Left lung (tissue), 10 donors: ENCODE measurements around the gene SLC25A3. TPM values are rescaled to one million over a fixed set of nuclear protein-coding genes. Genes with fewer than 3 reads are reported as not detected.
"Not testable (repeated sequence)": the region's sequence is repeated elsewhere in the genome, so short reads cannot be mapped to it uniquely, and the experiment has no call there.

ENCODE experiments used
- ATAC-seq: fragments of 200-7000 bp; cut with Tn5 transposase; one replicate; pipeline ENCODE4 v1.9.1; 2020; ENCODE audit warnings: moderate library complexity
- DNase-seq, 4 donors: peaks; one replicate each; pipeline ENCODE4 v3.0.0-alpha.2; 2013 to 2020
- H3K27ac ChIP-seq, 2 donors: fragments of 200-600 bp; sonication (generic) in 1 of 2; one replicate each; pipeline versions ENCODE4 v1.5.0 to v1.8.0; 2020 to 2021
- H3K27me3 ChIP-seq, 2 donors: fragments of 200-600 bp; sonication (generic) in 1 of 2; one replicate each; pipeline versions ENCODE4 v1.5.0 to v1.8.0; 2020 to 2021
- H3K36me3 ChIP-seq, 2 donors: fragments of 200-600 bp; sonication (generic) in 1 of 2; one replicate each; pipeline versions ENCODE4 v1.5.0 to v1.8.0; 2020 to 2021
- H3K4me1 ChIP-seq, 2 donors: fragments of 200-600 bp; one replicate each; pipeline ENCODE4 v1.8.0; 2021
- H3K4me3 ChIP-seq, 2 donors: fragments of 200-600 bp; sonication (generic) in 1 of 2; one replicate each; pipeline versions ENCODE4 v1.5.0 to v1.8.0; 2020 to 2021; ENCODE audit warnings: mild to moderate bottlenecking in 1 of 2
- H3K9me3 ChIP-seq, 2 donors: fragments of 200-600 bp; sonication (generic) in 1 of 2; one replicate each; pipeline versions ENCODE4 v1.5.0 to v1.8.0; 2020 to 2021
- CTCF ChIP-seq, 2 donors: fragments of 200-600 bp; sonication (generic) in 1 of 2; IDR thresholded peaks; one replicate each; pipeline versions ENCODE4 v1.5.0 to v1.8.0; 2021; ENCODE audit warnings: antibody characterized with exemption in 2 of 2
- intact Hi-C, 2 donors: fragments of 100-400 bp; cut with DNase I; formaldehyde crosslinking; loops; one replicate each; pipeline versions ENCODE4 v1.11.2 to v1.14.2; 2022
- polyA plus RNA-seq, 6 donors: library from polyadenylated mRNA; unstranded; fragments of 120-200 nt; gene quantifications; one replicate each; pipeline ENCODE4 v1.2.1, GENCODE V29; 2013; ENCODE audit not compliant: insufficient read length in 6 of 6
- total RNA-seq, 2 donors: library from RNA; stranded (reverse); fragmentation: NEBNext Ultra II Directional; extraction: Animal tissue kit (Norgen Biotek cat#: 25700); gene quantifications; one replicate each; pipeline ENCODE4 v1.2.1, GENCODE V29; 2021
- donor health status: DM: no; HTN: yes; CAD: no.
- donor health status: DM: no; HTN: no; CAD: no.

SLC25A3 gene
- total and polyA plus RNA-seq, 8 donors, result 402 to 654 (median 607) TPM

GRCh38 chr12:98592825-98593322 is 612 bp upstream of the SLC25A3 start:
- ATAC-seq (no peak), DNase-seq (peak in 1 of 4 donors; percentile 14)
- peak overlapping the region; percentile 96 to 98 for H3K27ac ChIP-seq
- H3K4me1 ChIP-seq, result peaks cover 0 to 27% of the 10 kb centered on the region in 2 donors
- H3K4me3 ChIP-seq, result peak overlapping the region; percentile 91 to 97
- intact Hi-C loops, result no loop called here
- no peaks in the 10 kb centered on the region for H3K27me3 ChIP-seq
- no peaks in the 10 kb centered on the region for H3K9me3 ChIP-seq
- TF ChIP-seq CTCF (IDR thresholded peaks at IDR 0.05), result no peak
- H3K36me3 ChIP-seq, result peaks cover 2 to 26% of the 10 kb centered on the region in 2 donors

DNA sequence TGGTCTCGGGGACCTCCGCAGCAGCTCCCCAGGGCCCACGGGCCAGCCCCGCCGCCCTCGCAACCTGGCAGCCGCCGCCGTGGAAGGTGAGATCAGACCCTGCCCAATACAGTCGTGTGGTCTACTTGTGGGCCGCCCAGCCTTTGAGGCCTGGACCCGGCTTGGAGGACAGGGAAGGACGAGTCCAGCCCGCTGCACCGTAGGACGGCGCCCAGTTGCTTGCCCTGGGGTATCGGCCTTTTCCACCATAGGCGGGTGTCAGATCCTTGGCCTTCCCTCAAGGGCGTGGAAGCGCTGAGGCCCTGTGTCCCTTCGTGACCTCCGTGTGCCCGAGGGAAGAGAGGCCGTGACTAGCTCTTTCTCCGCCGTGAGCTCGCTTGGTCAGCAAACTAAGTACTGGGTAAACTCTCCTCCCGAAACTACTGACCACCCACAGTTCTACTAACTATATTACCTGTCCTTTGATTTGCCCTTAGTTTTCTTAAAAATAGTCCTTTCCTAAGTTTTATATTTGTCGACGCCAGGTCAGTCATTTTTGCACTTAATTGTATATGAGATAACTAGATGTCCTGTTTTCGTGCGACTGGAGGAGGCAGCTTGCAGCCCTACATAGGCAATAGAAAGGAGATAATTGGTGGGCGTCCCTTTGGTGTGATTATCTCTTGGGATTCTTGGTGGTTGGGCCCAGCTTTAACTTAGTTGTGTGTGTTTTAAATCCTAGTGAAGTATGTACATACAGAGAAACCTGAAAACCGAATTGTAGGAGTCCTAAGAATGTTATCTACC is 757 bp downstream of the SLC25A3 start:
- Histone ChIP-seq H3K9me3 (no peaks in the 10 kb centered on the region), H3K4me3 (peak overlapping the region; percentile 91 to 97), H3K27me3 (no peaks in the 10 kb centered on the region), H3K4me1 (peaks cover 0 to 27% of the 10 kb centered on the region in 2 donors), H3K36me3 (peaks cover 2 to 40% of the 10 kb centered on the region in 2 donors), H3K27ac (peak overlapping the region; percentile 96 to 98)
- DNase-seq, result peak; percentile 24 to 85 (median 42)
- no peak for TF ChIP-seq CTCF (IDR thresholded peaks at IDR 0.05)
- peak; percentile 53 for ATAC-seq
- intact Hi-C loops, result no loop called here

DNA sequence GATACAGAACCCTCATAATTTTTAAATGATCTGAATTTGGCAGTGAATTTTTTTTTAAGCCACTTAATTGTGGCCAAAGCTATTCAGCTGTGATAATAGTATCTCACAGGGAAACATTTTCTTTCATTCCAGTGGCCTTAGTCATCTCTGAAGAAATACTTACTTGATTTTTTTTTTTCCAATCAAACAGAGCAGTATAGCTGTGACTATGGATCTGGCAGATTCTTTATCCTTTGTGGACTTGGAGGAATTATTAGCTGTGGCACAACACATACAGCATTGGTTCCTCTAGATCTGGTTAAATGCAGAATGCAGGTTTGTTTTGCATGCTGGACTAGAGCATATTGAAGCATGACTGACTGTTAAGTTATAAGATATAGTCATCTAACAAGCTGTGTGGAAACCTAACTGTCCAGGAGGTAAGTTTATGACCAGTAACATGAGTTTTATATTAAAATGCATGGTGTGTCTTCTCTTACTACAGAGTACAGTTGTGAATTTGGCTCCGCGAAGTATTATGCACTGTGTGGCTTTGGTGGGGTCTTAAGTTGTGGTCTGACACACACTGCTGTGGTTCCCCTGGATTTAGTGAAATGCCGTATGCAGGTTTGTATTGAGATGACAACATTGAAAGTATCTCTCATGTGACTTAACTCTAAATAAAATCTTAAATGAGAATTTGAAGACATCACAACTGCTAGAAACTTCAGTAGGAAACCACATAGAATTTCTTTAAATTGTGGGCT is 1.9 kb downstream of the SLC25A3 start:
- peak overlapping the region; percentile 34 to 98 for H3K27ac ChIP-seq
- H3K27me3 ChIP-seq, result no peaks in the 10 kb centered on the region
- peaks cover 0 to 27% of the 10 kb centered on the region in 2 donors for H3K4me1 ChIP-seq
- H3K9me3 ChIP-seq, result no peaks in the 10 kb centered on the region
- peak in 1 of 4 donors; percentile 13 for DNase-seq
- no peak for TF ChIP-seq CTCF (IDR thresholded peaks at IDR 0.05)
- ATAC-seq, result peak; percentile 4
- intact Hi-C loops, result no loop called here
- H3K36me3 ChIP-seq, result peaks cover 8 to 52% of the 10 kb centered on the region in 2 donors
- peak overlapping the region; percentile 91 to 97 for H3K4me3 ChIP-seq

DNA sequence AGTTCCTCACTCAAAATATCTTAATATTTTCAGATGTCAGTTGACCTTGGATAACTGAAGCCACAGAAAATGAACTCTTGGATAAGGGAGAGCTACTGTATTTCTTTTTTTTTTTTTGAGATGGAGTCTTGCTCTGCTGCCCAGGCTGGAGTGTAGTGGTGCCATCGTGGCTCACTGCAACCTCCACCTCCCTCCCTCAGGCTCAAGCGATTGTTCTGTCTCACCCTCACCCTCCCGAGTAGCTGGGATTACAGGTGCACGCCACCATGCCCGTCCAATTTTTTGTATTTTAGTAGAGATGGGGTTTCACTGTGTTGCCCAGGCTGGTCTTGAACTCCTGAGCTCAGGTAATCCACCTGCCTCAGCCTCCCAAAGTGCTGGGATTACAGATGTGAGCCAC is 3.8 kb downstream of the SLC25A3 start:
- intact Hi-C loops, H3K27me3 ChIP-seq, DNase-seq, H3K27ac ChIP-seq, ATAC-seq, H3K4me3 ChIP-seq, H3K9me3 ChIP-seq: not testable (repeated sequence)
- peaks cover 12 to 71% of the 10 kb centered on the region in 2 donors for H3K36me3 ChIP-seq
- peaks cover 0 to 27% of the 10 kb centered on the region in 2 donors for H3K4me1 ChIP-seq

GRCh38 chr12:98601924-98602323 is 8.4 kb downstream of the SLC25A3 start:
- no peaks in the 10 kb centered on the region for H3K27me3 ChIP-seq
- peaks cover 10 to 84% of the 10 kb centered on the region in 2 donors for H3K36me3 ChIP-seq
- no peak overlapping the region for H3K27ac ChIP-seq
- DNase-seq (no peak), ATAC-seq (no peak)
- no peak for TF ChIP-seq CTCF (IDR thresholded peaks at IDR 0.05)
- intact Hi-C loops, result no loop called here
- H3K4me1 ChIP-seq, result peaks cover 0 to 3% of the 10 kb centered on the region in 2 donors
- H3K9me3 ChIP-seq, result no peaks in the 10 kb centered on the region
- H3K4me3 ChIP-seq, result no peak overlapping the region
